ENCODE results near the gene NR1D2. TPM values are rescaled to one million over a fixed set of nuclear protein-coding genes. Genes with fewer than 3 reads are reported as not detected.

NR1D2 gene
- total RNA-seq, 1 experiment from 2014 or later: 24.0 TPM

DNA sequence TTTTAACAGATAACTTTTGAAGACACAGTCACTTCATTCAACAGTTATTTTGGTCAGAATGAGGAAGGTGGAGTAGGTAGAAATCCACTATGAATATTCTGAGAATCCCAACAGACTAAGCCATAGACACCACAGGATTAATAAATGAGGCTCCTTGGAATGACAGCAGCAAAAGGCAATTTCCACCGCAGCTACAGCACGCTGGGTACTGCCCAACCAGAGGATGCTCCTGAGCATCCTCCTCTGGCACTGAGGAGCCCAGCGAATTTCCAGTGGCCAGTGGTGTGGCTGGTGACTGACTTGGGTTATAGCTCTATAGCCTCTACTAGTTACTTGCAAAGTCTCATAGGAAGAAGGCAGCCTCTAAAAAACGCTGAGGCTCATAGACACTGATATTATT is 3.6 kb upstream of the NR1D2 start:
- Histone ChIP-seq H2BK12ac (ENCODE audit: insufficient read length, low read depth, low read length) (no peak overlapping the region), H2AK5ac (ENCODE audit: insufficient read length, low read length) (no peak overlapping the region), H2BK5ac (ENCODE audit: insufficient read length, low read length) (no peak overlapping the region), H3K14ac (ENCODE audit: insufficient read depth, low read length) (no peak overlapping the region; the same call in 1 of the 2 replicates), H3K18ac (ENCODE audit: insufficient read length, low read depth, low read length) (no peak overlapping the region), H3K4ac (ENCODE audit: low read depth, low read length) (no peak overlapping the region), H4K8ac (replicated peaks; ENCODE audit: insufficient read length, low read depth, low read length) (no peak overlapping the region), H4K20me1 (ENCODE audit: control insufficient read depth, insufficient read depth, insufficient read length) (no peaks in the 10 kb centered on the region), H4K91ac (ENCODE audit: insufficient read length, low read depth, low read length) (no peak overlapping the region), H2AFZ (ENCODE audit: low read length) (no peak overlapping the region), H2BK20ac (ENCODE audit: low read depth, low read length, poor library complexity, severe bottlenecking) (no peak overlapping the region), H3K23me2 (ENCODE audit: insufficient read length, low read depth, low read length, poor library complexity, severe bottlenecking) (peaks cover 8% of the 10 kb centered on the region), H3K27me3 (ENCODE audit: insufficient read depth, low read length) (no peaks in the 10 kb centered on the region), H3K79me1 (ENCODE audit: insufficient read depth, low read depth, low read length, poor library complexity, severe bottlenecking) (no peaks in the 10 kb centered on the region), H3K4me2 (ENCODE audit: insufficient read depth, insufficient read length, low read length) (no peak overlapping the region), H3K23ac (ENCODE audit: insufficient read length, low read depth, low read length) (no peak overlapping the region), H3K4me1 (ENCODE audit: insufficient read depth, low read length) (peaks cover 5% of the 10 kb centered on the region; the same call in 1 of the 2 replicates), H3K9ac (ENCODE audit: extremely low read depth, insufficient read length, low read length) (no peak overlapping the region), H2BK120ac (ENCODE audit: low read depth, low read length, poor library complexity, severe bottlenecking) (no peak overlapping the region), H3K56ac (ENCODE audit: insufficient read length, low read depth, low read length) (no peak overlapping the region), H4K5ac (ENCODE audit: insufficient read length, low read depth, low read length) (no peak overlapping the region), H3T11ph (ENCODE audit: low read length) (no peak overlapping the region), H3K79me2 (ENCODE audit: insufficient read depth, low read length) (no peaks in the 10 kb centered on the region), H3K9me3 (ENCODE audit: control insufficient read depth, low read depth, low read length) (no peaks in the 10 kb centered on the region), H3K27ac (ENCODE audit: insufficient read length, low read depth, low read length) (no peak overlapping the region), H2BK15ac (ENCODE audit: low read depth, low read length) (no peak overlapping the region)
- H3K9me3 Mint-ChIP-seq: 0 out of 5 replicates have a peak, but pooled peaks cover 0 to 1% of the 10 kb centered on the region in 2 experiments
- TF ChIP-seq, protein P1, sequence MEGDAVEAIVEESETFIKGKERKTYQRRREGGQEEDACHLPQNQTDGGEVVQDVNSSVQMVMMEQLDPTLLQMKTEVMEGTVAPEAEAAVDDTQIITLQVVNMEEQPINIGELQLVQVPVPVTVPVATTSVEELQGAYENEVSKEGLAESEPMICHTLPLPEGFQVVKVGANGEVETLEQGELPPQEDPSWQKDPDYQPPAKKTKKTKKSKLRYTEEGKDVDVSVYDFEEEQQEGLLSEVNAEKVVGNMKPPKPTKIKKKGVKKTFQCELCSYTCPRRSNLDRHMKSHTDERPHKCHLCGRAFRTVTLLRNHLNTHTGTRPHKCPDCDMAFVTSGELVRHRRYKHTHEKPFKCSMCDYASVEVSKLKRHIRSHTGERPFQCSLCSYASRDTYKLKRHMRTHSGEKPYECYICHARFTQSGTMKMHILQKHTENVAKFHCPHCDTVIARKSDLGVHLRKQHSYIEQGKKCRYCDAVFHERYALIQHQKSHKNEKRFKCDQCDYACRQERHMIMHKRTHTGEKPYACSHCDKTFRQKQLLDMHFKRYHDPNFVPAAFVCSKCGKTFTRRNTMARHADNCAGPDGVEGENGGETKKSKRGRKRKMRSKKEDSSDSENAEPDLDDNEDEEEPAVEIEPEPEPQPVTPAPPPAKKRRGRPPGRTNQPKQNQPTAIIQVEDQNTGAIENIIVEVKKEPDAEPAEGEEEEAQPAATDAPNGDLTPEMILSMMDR (conservative IDR thresholded peaks at IDR 0.05): no peak
- H3K36me3 Mint-ChIP-seq (ENCODE audit: insufficient read depth in 1 of 3, low read depth in 3 of 3): peaks cover 0 to 1% (median 0%) of the 10 kb centered on the region in 3 experiments; a peak in 1 of 7 replicates
- DNase-seq: no peak
- H3K27me3 Mint-ChIP-seq (ENCODE audit: low read depth): peaks cover 23% of the 10 kb centered on the region
- no peak overlapping the region for H3K27ac Mint-ChIP-seq
- H3K4me1 Mint-ChIP-seq: peaks cover 15% of the 10 kb centered on the region in 2 experiments
- no CpG with 5 or more reads among the region's 4 CpGs for WGBS (ENCODE audit: extremely low coverage, insufficient read length, low lambda C conversion rate)
- no peak overlapping the region for H3K4me3 Mint-ChIP-seq
